ENCODE results near the gene FOXK1.

Gene FOXK1

GRCh38 chr7:4769761-4770160, 87.7 kb downstream of the FOXK1 start:
- no peak for TF ChIP-seq CTCF (IDR thresholded peaks at IDR 0.05)
- no peak for TF ChIP-seq ZFX (IDR thresholded peaks at IDR 0.05; ENCODE audit: borderline replicate concordance)
- H3K27ac ChIP-seq = no peak overlapping the region; the same call in 1 of the 2 replicates

- H3K27ac ChIP-seq = no peak overlapping the region; the same call in 1 of the 2 replicates
- no peak for TF ChIP-seq CTCF (IDR thresholded peaks at IDR 0.05)
- no peak for TF ChIP-seq ZFX (IDR thresholded peaks at IDR 0.05; ENCODE audit: borderline replicate concordance)
Observed at GRCh38 chr7:4770886-4771285, 88.8 kb downstream of the FOXK1 start.

- no peak for TF ChIP-seq ZFX (IDR thresholded peaks at IDR 0.05; ENCODE audit: borderline replicate concordance)
- no peak overlapping the region for H3K27ac ChIP-seq
Observed at GRCh38 chr7:4771737-4772136, 89.6 kb downstream of the FOXK1 start.

- no peak for TF ChIP-seq CTCF (IDR thresholded peaks at IDR 0.05)
- TF ChIP-seq ZFX (IDR thresholded peaks at IDR 0.05; ENCODE audit: borderline replicate concordance) = no peak
- no peak overlapping the region for H3K27ac ChIP-seq
Observed at GRCh38 chr7:4772306-4772705, 90.2 kb downstream of the FOXK1 start.

- TF ChIP-seq CTCF (IDR thresholded peaks at IDR 0.05) (no peak), ZFX (IDR thresholded peaks at IDR 0.05; ENCODE audit: borderline replicate concordance) (no peak)
- H3K27ac ChIP-seq = peak overlapping the region; percentile 13; the same call in 1 of the 2 replicates
Observed at GRCh38 chr7:4774007-4774406, 91.9 kb downstream of the FOXK1 start.

- peak overlapping the region; percentile 79 for H3K27ac ChIP-seq
- no peak for TF ChIP-seq CTCF (IDR thresholded peaks at IDR 0.05)
- TF ChIP-seq ZFX (IDR thresholded peaks at IDR 0.05; ENCODE audit: borderline replicate concordance) = no peak
Observed at GRCh38 chr7:4774658-4775249, 92.7 kb downstream of the FOXK1 start.

- TF ChIP-seq ZFX (IDR thresholded peaks at IDR 0.05; ENCODE audit: borderline replicate concordance) (no peak), CTCF (IDR thresholded peaks at IDR 0.05) (no peak)
- H3K27ac ChIP-seq = peak within 1 kb of the TSS; percentile 79
Observed at GRCh38 chr7:4775250-4775847, 93.3 kb downstream of the FOXK1 start, which contains the start of gene AP5Z1. Gene AP5Z1 (plus strand): TSS chr7:4775623. CDS start chr7:4775716, 93 bp downstream.

Measured in 22Rv1 (cell line).